HG02852 (cell line): ENCODE data around the gene L3MBTL4.

Experiments used
- ATAC-seq: cut with Tn5 transposase; IDR thresholded peaks from one replicate; pipeline ENCODE4 v1.9.1; 2021; ENCODE audit warnings: mild to moderate bottlenecking, moderate library complexity; ENCODE audit not compliant: unreplicated experiment

L3MBTL4 gene

GRCh38 chr18:6257950-6258349, 156.8 kb downstream of the L3MBTL4 start:
- ATAC-seq = no peak

- no peak for ATAC-seq
These were observed 158.2 kb downstream of the L3MBTL4 start for GRCh38 chr18:6256521-6256920.

GRCh38 chr18:6255886-6256285, 158.8 kb downstream of the L3MBTL4 start:
- ATAC-seq = no peak

- peak; percentile 52 for ATAC-seq
These were observed 159.5 kb downstream of the L3MBTL4 start for GRCh38 chr18:6255116-6255705.

- no peak for ATAC-seq
These were observed 160.3 kb downstream of the L3MBTL4 start for GRCh38 chr18:6254456-6254855.

- no peak for ATAC-seq
These were observed 163.6 kb downstream of the L3MBTL4 start for GRCh38 chr18:6251084-6251483.

- ATAC-seq = no peak
These were observed 164.9 kb downstream of the L3MBTL4 start for GRCh38 chr18:6249788-6250187.

- ATAC-seq = peak; percentile 86
These were observed 165.5 kb downstream of the L3MBTL4 start for GRCh38 chr18:6249170-6249569.

GRCh38 chr18:6248017-6248416, 166.7 kb downstream of the L3MBTL4 start:
- peak; percentile 61 for ATAC-seq

- no peak for ATAC-seq
These were observed 172.7 kb downstream of the L3MBTL4 start for GRCh38 chr18:6242004-6242403.

GRCh38 chr18:6239716-6240115, 175.0 kb downstream of the L3MBTL4 start:
- no peak for ATAC-seq

- no peak for ATAC-seq
These were observed 178.5 kb downstream of the L3MBTL4 start for GRCh38 chr18:6236258-6236657.

GRCh38 chr18:6222271-6222670, 192.4 kb downstream of the L3MBTL4 start:
- no peak for ATAC-seq

GRCh38 chr18:6221602-6222014, 193.1 kb downstream of the L3MBTL4 start:
- ATAC-seq = peak; percentile 58

- ATAC-seq = no peak
These were observed 194.6 kb downstream of the L3MBTL4 start for GRCh38 chr18:6220129-6220528.

GRCh38 chr18:6219116-6219717, 195.5 kb downstream of the L3MBTL4 start:
- ATAC-seq = no peak

GRCh38 chr18:6215888-6216287, 198.8 kb downstream of the L3MBTL4 start:
- ATAC-seq = no peak

GRCh38 chr18:6211174-6211504, 203.6 kb downstream of the L3MBTL4 start:
- ATAC-seq = no peak

- no peak for ATAC-seq
These were observed 204.2 kb downstream of the L3MBTL4 start for GRCh38 chr18:6210349-6211173.

GRCh38 chr18:6207941-6208340, 206.8 kb downstream of the L3MBTL4 start:
- no peak for ATAC-seq

GRCh38 chr18:6207116-6207515, 207.6 kb downstream of the L3MBTL4 start:
- ATAC-seq = no peak

- ATAC-seq = no peak
These were observed 209.0 kb downstream of the L3MBTL4 start for GRCh38 chr18:6205706-6206105.
